ENCODE results near the gene NR0B1.

The NR0B1 gene

GRCh38 chrX:30261012-30261411 lies 48.2 kb downstream of the NR0B1 start:
- no peak for DNase-seq

- no peak for DNase-seq
Observed at GRCh38 chrX:30259927-30260326, 49.3 kb downstream of the NR0B1 start.
